Activated CD8-positive, alpha-beta T cell treated with anti-CD3 and anti-CD28 coated beads for 36 hours (primary cell): ENCODE measurements around the gene F12. TPM values are rescaled to one million over a fixed set of nuclear protein-coding genes. Genes with fewer than 3 reads are reported as not detected.
A peak's percentile ranks its signal among the peaks of the same experiment; 100 is the strongest.

ENCODE experiments used
- ATAC-seq: fragments of 200-7000 bp; cut with Tn5 transposase; one replicate; pipeline ENCODE4 v1.10.0; 2021; ENCODE audit warnings: mild to moderate bottlenecking, moderate library complexity
- CTCF ChIA-PET: fragments of 350-600 bp; sonication (Branson Sonifier 250); formaldehyde crosslinking; loops from one replicate; lab custom pipeline; 2021; ENCODE audit warnings: antibody characterized with exemption; lab: Charles Lee
- POLR2A ChIA-PET: fragments of 350-600 bp; sonication (Branson Sonifier 250); formaldehyde crosslinking; loops from one replicate; lab custom pipeline; 2021; ENCODE audit warnings: antibody characterized with exemption; lab: Charles Lee
- DNase-seq: peaks from one replicate; pipeline ENCODE4 v3.0.0-alpha.2; 2020
- H3K27ac Mint-ChIP-seq: one replicate; pipeline ENCODE4 v1.8.0; 2021; ENCODE audit warnings: mild to moderate bottlenecking, mixed read lengths
- H3K27me3 Mint-ChIP-seq: one replicate; pipeline ENCODE4 v1.8.0; 2021; ENCODE audit warnings: mixed read lengths
- H3K36me3 Mint-ChIP-seq: one replicate; pipeline ENCODE4 v1.8.0; 2021; ENCODE audit warnings: low read depth, mixed read lengths
- H3K4me1 Mint-ChIP-seq: one replicate; pipeline ENCODE4 v1.8.0; 2021; ENCODE audit warnings: low read depth, mixed read lengths
- H3K4me3 Mint-ChIP-seq: one replicate; pipeline ENCODE4 v1.8.0; 2021; ENCODE audit warnings: mild to moderate bottlenecking, moderate library complexity, mixed read lengths
- H3K9me3 Mint-ChIP-seq: one replicate; pipeline ENCODE4 v1.8.0; 2021; ENCODE audit warnings: mixed read lengths
- CTCF ChIP-seq: fragments of 200-600 bp; IDR thresholded peaks from one replicate; pipeline ENCODE4 v1.8.0; 2022; ENCODE audit warnings: antibody characterized with exemption, mild to moderate bottlenecking
- intact Hi-C: fragments of 100-400 bp; cut with micrococcal nuclease; formaldehyde crosslinking; loops from one replicate; pipeline ENCODE4 v1.10.0; 2022
- total RNA-seq, 2 experiments: library from RNA; stranded (reverse); gene quantifications; one replicate each; pipeline ENCODE4 v1.2.3, GENCODE V29; 2021

The F12 gene
- total RNA-seq: 1 to 10 TPM; 7.9 TPM

GRCh38 chr5:177409043-177409801 is at the start of gene F12:
F12 (minus strand) TSS chr5:177409564; CDS start chr5:177409527, 37 bp downstream.
- DNase-seq (no peak), ATAC-seq (no peak)
- H3K4me1 Mint-ChIP-seq: peaks cover 44% of the 10 kb centered on the region
- TF ChIP-seq CTCF: no peak
- H3K36me3 Mint-ChIP-seq: no peaks in the 10 kb centered on the region
- H3K4me3 Mint-ChIP-seq: no peak within 1 kb of the TSS
- CTCF ChIA-PET: interaction anchor here (1.4 to 10.5 kb wide), 5 partner anchors 16 to 92 kb away, joined by 4 to 415 read pairs (median 6); partner anchors contain the start of genes GRK6 and PRR7
- no peak within 1 kb of the TSS for H3K27ac Mint-ChIP-seq
- intact Hi-C loops: no loop called here
- no peaks in the 10 kb centered on the region for H3K27me3 Mint-ChIP-seq
- POLR2A ChIA-PET: interaction anchor here (0.9 to 2.3 kb wide), 12 partner anchors 9 to 81 kb away, joined by 3 to 13 read pairs (median 4); partner anchors contain the start of genes GRK6 and PRR7
- no peaks in the 10 kb centered on the region for H3K9me3 Mint-ChIP-seq

- no peak for TF ChIP-seq CTCF
- DNase-seq: no peak
- Mint-ChIP-seq H3K27me3 (no peaks in the 10 kb centered on the region), H3K27ac (no peak overlapping the region), H3K9me3 (no peaks in the 10 kb centered on the region), H3K4me3 (no peak overlapping the region), H3K36me3 (peaks cover 28% of the 10 kb centered on the region), H3K4me1 (peaks cover 26% of the 10 kb centered on the region)
- ATAC-seq: no peak
- intact Hi-C loops: loop anchor here (5.0 kb wide), 1 partner anchor 38 kb away; the partner anchor contains the start of gene PDLIM7
- ChIA-PET POLR2A (interaction anchor here (7.8 to 22.1 kb wide), 2 partner anchors 15 kb away, joined by 98 to 294 read pairs; partner anchors contain the start of genes DBN1 and PRR7), CTCF (interaction anchor here (2.4 to 6.8 kb wide), 3 partner anchors 19 to 56 kb away, joined by 24 to 65 read pairs (median 48); no protein-coding TSS in a partner anchor)
Measured at GRCh38 chr5:177458912-177459350, 49.6 kb upstream of the F12 start.

DNA sequence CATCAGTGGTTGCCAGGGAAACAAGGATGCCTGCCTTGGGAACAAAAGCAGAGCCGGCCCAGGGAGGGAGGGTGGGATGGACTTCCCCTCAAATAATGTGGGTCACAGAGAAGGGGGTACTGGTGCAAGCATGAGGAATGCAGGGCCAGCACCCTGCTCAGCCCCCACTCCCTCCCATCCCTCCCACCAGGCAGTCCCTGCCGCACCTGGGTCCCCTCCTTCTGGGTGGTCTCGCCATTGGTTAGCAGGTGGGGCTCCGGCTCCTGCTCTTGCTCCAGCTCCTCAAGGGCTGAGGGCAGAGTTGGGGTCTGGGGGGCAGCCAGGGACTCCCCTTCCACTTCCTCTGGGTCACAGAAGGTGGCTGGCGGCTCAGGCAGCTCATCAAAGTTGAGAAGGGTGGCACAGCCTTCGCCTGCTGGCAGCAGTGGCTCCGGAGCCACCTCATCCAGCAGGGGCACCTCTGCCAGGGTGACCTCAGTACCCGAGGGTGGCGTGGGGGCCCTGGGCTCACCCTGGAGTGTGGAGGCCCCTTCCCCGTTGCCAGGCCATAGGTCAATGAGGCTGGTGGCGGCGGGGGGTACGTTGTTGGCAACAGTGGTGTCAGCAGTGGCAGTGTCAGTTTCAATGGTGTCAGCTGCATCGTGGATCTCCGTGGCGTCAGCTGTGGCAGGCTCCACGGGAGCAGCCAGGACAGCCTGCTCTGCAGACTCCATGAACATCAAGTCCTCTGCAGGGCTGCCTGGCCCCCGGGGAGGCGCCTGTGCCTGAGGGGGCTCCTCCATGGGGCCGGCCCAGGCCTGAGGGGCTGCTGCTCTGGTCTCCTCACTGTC is 48.7 kb upstream of the F12 start:
- ChIA-PET POLR2A (interaction anchor here (1.0 to 22.1 kb wide), 5 partner anchors 9 to 56 kb away, joined by 4 to 294 read pairs (median 6); partner anchors contain the start of genes DBN1 and PRR7), CTCF (interaction anchor here (0.7 to 6.8 kb wide), 25 partner anchors 8 to 152 kb away, joined by 3 to 102 read pairs (median 6); partner anchors contain the start of genes PDLIM7 and PRR7)
- DNase-seq: no peak
- Mint-ChIP-seq H3K9me3 (no peaks in the 10 kb centered on the region), H3K36me3 (peaks cover 22% of the 10 kb centered on the region), H3K27me3 (no peaks in the 10 kb centered on the region), H3K4me3 (no peak overlapping the region), H3K4me1 (peaks cover 35% of the 10 kb centered on the region), H3K27ac (no peak overlapping the region)
- intact Hi-C loops: loop anchor here (5.0 kb wide), 1 partner anchor 39 kb away; the partner anchor contains the start of gene PDLIM7
- TF ChIP-seq CTCF: peak; percentile 56
- no peak for ATAC-seq

GRCh38 chr5:177456976-177457851 is 47.9 kb upstream of the F12 start:
- no peaks in the 10 kb centered on the region for H3K27me3 Mint-ChIP-seq
- ChIA-PET POLR2A (interaction anchor here (0.7 to 22.1 kb wide), 9 partner anchors 8 to 67 kb away, joined by 3 to 294 read pairs (median 4); partner anchors contain the start of genes DBN1 and PRR7), CTCF (interaction anchor here (0.6 to 6.8 kb wide), 32 partner anchors 9 to 151 kb away, joined by 3 to 102 read pairs (median 5); partner anchors contain the start of genes LMAN2, MXD3, PDLIM7 and PRR7)
- no peaks in the 10 kb centered on the region for H3K9me3 Mint-ChIP-seq
- intact Hi-C loops: loop anchor here (5.0 kb wide), 1 partner anchor 40 kb away; the partner anchor contains the start of gene PDLIM7
- H3K36me3 Mint-ChIP-seq: peaks cover 20% of the 10 kb centered on the region
- TF ChIP-seq CTCF: no peak
- H3K4me1 Mint-ChIP-seq: peaks cover 30% of the 10 kb centered on the region
- H3K4me3 Mint-ChIP-seq: peak overlapping the region; percentile 49
- H3K27ac Mint-ChIP-seq: peak overlapping the region; percentile 69
- DNase-seq: peak; percentile 81
- peak; percentile 65 for ATAC-seq
